Neural progenitor cell (in vitro differentiated cells): Measurements from ENCODE around the gene CYB5RL. TPM values are rescaled to one million over a fixed set of nuclear protein-coding genes. Genes with fewer than 3 reads are reported as not detected.
A peak's percentile ranks its signal among the peaks of the same experiment; 100 is the strongest.

ENCODE experiments used
- DNase-seq: peaks from one replicate; pipeline ENCODE4 v3.0.0-alpha.2; 2016; ENCODE audit warnings: low spot score
- H2AFZ ChIP-seq: fragments of 200-600 bp; sonication (generic); replicated peaks from 2 replicates; pipeline ENCODE4 v1.6.1; 2016; ENCODE audit warnings: antibody characterized with exemption
- H3F3A ChIP-seq: fragments of 200-600 bp; sonication (generic); 2 replicates; pipeline ENCODE4 v1.6.1; 2016; ENCODE audit warnings: antibody characterized with exemption, low read depth
- H3K27ac ChIP-seq: fragments of 200-600 bp; sonication (generic); 2 replicates; pipeline ENCODE4 v1.5.1; 2016; ENCODE audit warnings: mild to moderate bottlenecking
- H3K27me3 ChIP-seq: fragments of 200-600 bp; sonication (generic); 2 replicates; pipeline ENCODE4 v1.6.1; 2016; ENCODE audit warnings: mild to moderate bottlenecking, moderate library complexity
- H3K36me3 ChIP-seq: fragments of 200-600 bp; sonication (generic); 2 replicates; pipeline ENCODE4 v1.5.1; 2016
- H3K4me1 ChIP-seq: fragments of 200-600 bp; sonication (generic); 2 replicates; pipeline ENCODE4 v1.6.1; 2016; ENCODE audit warnings: mixed run types
- H3K4me2 ChIP-seq: fragments of 200-600 bp; sonication (generic); 2 replicates; pipeline ENCODE4 v1.6.1; 2016
- H3K4me3 ChIP-seq: fragments of 200-600 bp; sonication (generic); 2 replicates; pipeline ENCODE4 v1.5.1; 2016
- H3K79me2 ChIP-seq: fragments of 200-600 bp; sonication (generic); 2 replicates; pipeline ENCODE4 v1.6.1; 2016; ENCODE audit warnings: low read depth
- H3K9ac ChIP-seq: fragments of 200-600 bp; sonication (generic); 2 replicates; pipeline ENCODE4 v1.6.1; 2016
- H3K9me3 ChIP-seq: fragments of 200-600 bp; sonication (generic); 2 replicates; pipeline ENCODE4 v1.5.1; 2016; ENCODE audit warnings: low read depth
- H4K20me1 ChIP-seq: fragments of 200-600 bp; sonication (generic); 2 replicates; pipeline ENCODE4 v1.6.1; 2016; ENCODE audit warnings: low read depth
- H3K27ac Mint-ChIP-seq: 3 replicates; pipeline ENCODE4 v1.8.0; 2021; ENCODE audit warnings: mixed read lengths
- H3K27me3 Mint-ChIP-seq: 2 replicates; pipeline ENCODE4 v1.8.0; 2022; ENCODE audit warnings: low read depth, mild to moderate bottlenecking, inconsistent platforms, moderate library complexity, mixed read lengths; ENCODE audit not compliant: insufficient read depth
- H3K36me3 Mint-ChIP-seq: 3 replicates; pipeline ENCODE4 v1.8.0; 2021; ENCODE audit warnings: mixed read lengths
- H3K4me1 Mint-ChIP-seq: 3 replicates; pipeline ENCODE4 v1.8.0; 2021; ENCODE audit warnings: mixed read lengths
- H3K4me3 Mint-ChIP-seq: 3 replicates; pipeline ENCODE4 v1.8.0; 2021; ENCODE audit warnings: mild to moderate bottlenecking, moderate library complexity, mixed read lengths
- H3K9me3 Mint-ChIP-seq: 3 replicates; pipeline ENCODE4 v1.8.0; 2020; ENCODE audit warnings: mixed read lengths
- CTCF ChIP-seq: fragments of 200-600 bp; sonication (generic); IDR thresholded peaks from 2 replicates; pipeline ENCODE4 v1.5.1; 2017; ENCODE audit warnings: antibody characterized with exemption, mild to moderate bottlenecking
- EZH2 ChIP-seq: fragments of 200-600 bp; sonication (generic); IDR thresholded peaks from 2 replicates; pipeline ENCODE4 v1.6.1; 2017; ENCODE audit warnings: antibody characterized with exemption, mild to moderate bottlenecking, moderate library complexity
- EZH2phosphoT487 ChIP-seq: fragments of 200-600 bp; sonication (generic); IDR thresholded peaks from 2 replicates; pipeline ENCODE4 v1.6.1; 2017; ENCODE audit warnings: antibody characterized with exemption
- total RNA-seq: library from RNA; depleted of rRNA; stranded (reverse); fragments of >200 nt; gene quantifications from 2 replicates; pipeline ENCODE4 v1.2.3, GENCODE V29; 2015; ENCODE audit warnings: low replicate concordance

CYB5RL gene
- total RNA-seq, 1 donor from 2014 or later, result 6.4 TPM

- Mint-ChIP-seq H3K4me1 (peaks cover 26% of the 10 kb centered on the region), H3K9me3 (no peaks in the 10 kb centered on the region), H3K27me3 (peaks cover 3% of the 10 kb centered on the region), H3K36me3 (peaks cover 4% of the 10 kb centered on the region), H3K4me3 (peak overlapping the region; percentile 96), H3K27ac (peak overlapping the region; percentile 51)
- no peak overlapping the region for H3K27ac ChIP-seq
- H3K4me3 ChIP-seq, result peak overlapping the region; percentile 83
- TF ChIP-seq EZH2phosphoT487 (no peak), CTCF (no peak), EZH2 (no peak)
- no peaks in the 10 kb centered on the region for H3K9me3 ChIP-seq
- peaks cover 18% of the 10 kb centered on the region for H4K20me1 ChIP-seq
- DNase-seq, result no peak
- no peaks in the 10 kb centered on the region for H3K27me3 ChIP-seq
- H3F3A ChIP-seq, result no peaks in the 10 kb centered on the region
- peaks cover 9% of the 10 kb centered on the region for H3K4me1 ChIP-seq
- peaks cover 33% of the 10 kb centered on the region for H3K79me2 ChIP-seq
- peak overlapping the region; percentile 9 for H3K9ac ChIP-seq
- peak overlapping the region; percentile 94 for H3K4me2 ChIP-seq
- H2AFZ ChIP-seq, result peak overlapping the region; percentile 85
- H3K36me3 ChIP-seq, result no peaks in the 10 kb centered on the region
Observed at GRCh38 chr1:54199151-54199764, 572 bp downstream of the CYB5RL start.

GRCh38 chr1:54193453-54193852 lies 6.4 kb downstream of the CYB5RL start:
- no peaks in the 10 kb centered on the region for H3K9me3 Mint-ChIP-seq
- TF ChIP-seq EZH2 (no peak), CTCF (no peak), EZH2phosphoT487 (no peak)
- no peak overlapping the region for H3K4me3 ChIP-seq
- H3F3A ChIP-seq, result no peaks in the 10 kb centered on the region
- no peak overlapping the region for H3K4me2 ChIP-seq
- H3K27me3 Mint-ChIP-seq, result peaks cover 4% of the 10 kb centered on the region
- no peaks in the 10 kb centered on the region for H3K27me3 ChIP-seq
- H3K9ac ChIP-seq, result no peak overlapping the region
- DNase-seq, result no peak
- H3K4me1 Mint-ChIP-seq, result no peaks in the 10 kb centered on the region
- H3K36me3 Mint-ChIP-seq, result peaks cover 2% of the 10 kb centered on the region
- no peak overlapping the region for H2AFZ ChIP-seq
- no peak overlapping the region for H3K27ac Mint-ChIP-seq
- H4K20me1 ChIP-seq, result no peaks in the 10 kb centered on the region
- H3K36me3 ChIP-seq, result no peaks in the 10 kb centered on the region
- H3K27ac ChIP-seq, result no peak overlapping the region
- no peaks in the 10 kb centered on the region for H3K9me3 ChIP-seq
- no peak overlapping the region for H3K4me3 Mint-ChIP-seq
- no peaks in the 10 kb centered on the region for H3K4me1 ChIP-seq
- H3K79me2 ChIP-seq, result no peaks in the 10 kb centered on the region

GRCh38 chr1:54191525-54191924 lies 8.3 kb downstream of the CYB5RL start:
- peaks cover 2% of the 10 kb centered on the region for H3K36me3 Mint-ChIP-seq
- no peaks in the 10 kb centered on the region for H3K4me1 Mint-ChIP-seq
- Histone ChIP-seq H3K4me2 (no peak overlapping the region), H3K9ac (no peak overlapping the region), H3K36me3 (no peaks in the 10 kb centered on the region), H3K4me1 (no peaks in the 10 kb centered on the region), H2AFZ (no peak overlapping the region), H3K27me3 (no peaks in the 10 kb centered on the region), H3K79me2 (no peaks in the 10 kb centered on the region), H3K9me3 (no peaks in the 10 kb centered on the region), H3F3A (no peaks in the 10 kb centered on the region), H4K20me1 (no peaks in the 10 kb centered on the region), H3K27ac (no peak overlapping the region), H3K4me3 (no peak overlapping the region)
- no peak overlapping the region for H3K4me3 Mint-ChIP-seq
- peaks cover 4% of the 10 kb centered on the region for H3K27me3 Mint-ChIP-seq
- no peak for TF ChIP-seq EZH2
- no peak for TF ChIP-seq EZH2phosphoT487
- TF ChIP-seq CTCF, result no peak
- H3K9me3 Mint-ChIP-seq, result no peaks in the 10 kb centered on the region
- H3K27ac Mint-ChIP-seq, result no peak overlapping the region
- no peak for DNase-seq
